Measurements from ENCODE around the gene MRRF.
A peak's percentile ranks its signal among the peaks of the same experiment; 100 is the strongest.

Gene MRRF

DNA sequence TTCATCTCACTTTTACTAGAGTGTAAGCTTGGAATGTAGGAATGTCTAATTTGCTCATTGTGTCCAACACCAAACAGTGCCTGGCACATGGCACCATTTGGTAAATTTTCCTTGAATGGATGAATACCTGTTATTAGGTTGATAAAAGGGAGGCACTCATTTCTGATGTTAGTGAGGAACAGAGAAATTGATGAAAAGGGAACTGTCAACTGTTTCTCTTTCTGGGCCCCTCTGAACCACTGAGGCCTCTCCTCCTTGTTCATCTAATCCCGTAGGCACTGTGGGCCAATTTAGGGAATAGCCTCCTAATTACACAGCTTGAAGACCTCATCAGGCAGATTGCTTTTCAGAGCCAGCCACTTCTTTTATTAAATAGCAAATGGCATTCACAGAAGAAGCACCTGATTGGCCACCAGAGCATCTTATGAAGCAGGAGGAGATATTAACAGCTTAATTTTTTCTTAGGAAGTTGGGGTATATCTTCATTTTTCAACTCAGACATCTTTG is 22.6 kb downstream of the MRRF start:
- Histone ChIP-seq H3K4ac (ENCODE audit: low read depth in 1 of 2, low read length in 2 of 2) (no peak overlapping the region), H3K4me3 (ENCODE audit: insufficient read depth in 1 of 2, low read depth in 1 of 2, low read length in 2 of 2) (no peak overlapping the region), H2AK5ac (ENCODE audit: low read length, severe bottlenecking) (no peak overlapping the region), H3K9me3 (ENCODE audit: control insufficient read depth, low read length) (no peaks in the 10 kb centered on the region), H3K23ac (ENCODE audit: low read length in 2 of 2) (no peak overlapping the region), H3K79me1 (replicated peaks; ENCODE audit: low read length, poor library complexity, severe bottlenecking) (peaks cover 41% of the 10 kb centered on the region), H2BK5ac (ENCODE audit: low read depth, low read length, poor library complexity, severe bottlenecking) (no peak overlapping the region), H3K4me2 (ENCODE audit: low read length, poor library complexity, severe bottlenecking) (no peak overlapping the region), H3K27me3 (ENCODE audit: control insufficient read depth in 1 of 2, insufficient read depth in 1 of 2, low read length in 2 of 2) (no peaks in the 10 kb centered on the region), H3K18ac (ENCODE audit: low read depth in 1 of 2, low read length in 2 of 2) (no peak overlapping the region), H3K14ac (ENCODE audit: low read length in 2 of 2) (no peak overlapping the region), H4K8ac (ENCODE audit: low read length) (no peak overlapping the region), H3K4me1 (ENCODE audit: control insufficient read depth, insufficient read depth, low read depth, low read length) (no peaks in the 10 kb centered on the region), H2AFZ (ENCODE audit: low read depth, low read length) (no peak overlapping the region), H2BK15ac (ENCODE audit: low read depth, poor library complexity, severe bottlenecking) (no peak overlapping the region), H2BK12ac (ENCODE audit: low read length in 2 of 2) (no peak overlapping the region), H2BK120ac (ENCODE audit: low read depth, low read length) (no peak overlapping the region), H4K91ac (ENCODE audit: low read length) (no peak overlapping the region), H3K27ac (ENCODE audit: low read length, poor library complexity, severe bottlenecking) (no peak overlapping the region), H3K9ac (ENCODE audit: low read length) (no peak overlapping the region), H3K36me3 (ENCODE audit: control insufficient read depth in 1 of 2, insufficient read depth in 2 of 2, low read depth in 1 of 2, low read length in 2 of 2) (peaks cover 18 to 87% of the 10 kb centered on the region in 2 experiments)
- DNase-seq, result no peak
- 100% methylated on average over 1 of the region's 1 CpG for WGBS

GRCh38 chr9:122291458-122291857 is 26.8 kb downstream of the MRRF start:
- H4K91ac ChIP-seq (ENCODE audit: low read length), result no peak overlapping the region
- 97% methylated on average over 3 of the region's 3 CpGs for WGBS
- DNase-seq, result no peak
- H3K9ac ChIP-seq (ENCODE audit: low read length), result no peak overlapping the region
- H4K8ac ChIP-seq (ENCODE audit: low read length), result no peak overlapping the region
- no peak overlapping the region for H2BK12ac ChIP-seq (ENCODE audit: low read length in 2 of 2)
- peaks cover 4 to 79% of the 10 kb centered on the region in 2 experiments for H3K36me3 ChIP-seq (ENCODE audit: control insufficient read depth in 1 of 2, insufficient read depth in 2 of 2, low read depth in 1 of 2, low read length in 2 of 2)
- no peak overlapping the region for H2BK120ac ChIP-seq (ENCODE audit: low read depth, low read length)
- H3K4me2 ChIP-seq (ENCODE audit: low read length, poor library complexity, severe bottlenecking), result no peak overlapping the region
- no peak overlapping the region for H3K23ac ChIP-seq (ENCODE audit: low read length in 2 of 2)
- no peak overlapping the region for H2AFZ ChIP-seq (ENCODE audit: low read depth, low read length)
- H3K79me1 ChIP-seq (replicated peaks; ENCODE audit: low read length, poor library complexity, severe bottlenecking), result peaks cover 24% of the 10 kb centered on the region
- no peak overlapping the region for H3K18ac ChIP-seq (ENCODE audit: low read depth in 1 of 2, low read length in 2 of 2)
- no peak overlapping the region for H2BK5ac ChIP-seq (ENCODE audit: low read depth, low read length, poor library complexity, severe bottlenecking)
- no peaks in the 10 kb centered on the region for H3K4me1 ChIP-seq (ENCODE audit: control insufficient read depth, insufficient read depth, low read depth, low read length)
- no peaks in the 10 kb centered on the region for H3K9me3 ChIP-seq (ENCODE audit: control insufficient read depth, low read length)
- no peak overlapping the region for H3K14ac ChIP-seq (ENCODE audit: low read length in 2 of 2)
- H2BK15ac ChIP-seq (ENCODE audit: low read depth, poor library complexity, severe bottlenecking), result no peak overlapping the region
- H3K4me3 ChIP-seq (ENCODE audit: insufficient read depth in 1 of 2, low read depth in 1 of 2, low read length in 2 of 2), result no peak overlapping the region
- no peak overlapping the region for H2AK5ac ChIP-seq (ENCODE audit: low read length, severe bottlenecking)
- H3K27ac ChIP-seq (ENCODE audit: low read length, poor library complexity, severe bottlenecking), result no peak overlapping the region
- H3K4ac ChIP-seq (ENCODE audit: low read depth in 1 of 2, low read length in 2 of 2), result no peak overlapping the region
- H3K27me3 ChIP-seq (ENCODE audit: control insufficient read depth in 1 of 2, insufficient read depth in 1 of 2, low read length in 2 of 2), result no peaks in the 10 kb centered on the region

DNA sequence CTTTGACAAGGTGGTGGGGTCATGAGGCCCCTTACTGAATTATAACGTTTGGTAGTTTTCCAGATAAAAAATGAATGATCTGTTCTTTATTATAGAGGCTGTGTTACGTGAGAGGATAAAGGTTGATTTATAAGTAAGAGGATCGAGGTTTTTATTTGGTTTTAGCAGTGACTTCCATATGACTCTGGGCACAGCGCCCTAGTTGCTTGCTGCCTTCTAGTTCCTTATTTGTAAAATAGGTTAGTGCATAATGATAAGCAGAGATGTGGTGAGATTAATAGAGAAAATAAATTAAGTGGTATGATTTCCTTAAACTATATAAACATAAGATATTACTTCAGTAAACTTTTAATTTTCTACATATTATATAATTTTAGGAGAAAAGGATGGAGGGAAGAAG is 29.8 kb downstream of the MRRF start:
- Histone ChIP-seq H2AK5ac (ENCODE audit: low read length, severe bottlenecking) (no peak overlapping the region), H3K27me3 (ENCODE audit: control insufficient read depth in 1 of 2, insufficient read depth in 1 of 2, low read length in 2 of 2) (no peaks in the 10 kb centered on the region), H3K14ac (ENCODE audit: low read length in 2 of 2) (no peak overlapping the region), H3K4me3 (ENCODE audit: insufficient read depth in 1 of 2, low read depth in 1 of 2, low read length in 2 of 2) (no peak overlapping the region), H3K4ac (ENCODE audit: low read depth in 1 of 2, low read length in 2 of 2) (no peak overlapping the region), H3K79me1 (replicated peaks; ENCODE audit: low read length, poor library complexity, severe bottlenecking) (peaks cover 26% of the 10 kb centered on the region), H3K18ac (ENCODE audit: low read depth in 1 of 2, low read length in 2 of 2) (no peak overlapping the region), H3K9ac (ENCODE audit: low read length) (no peak overlapping the region), H2BK15ac (ENCODE audit: low read depth, poor library complexity, severe bottlenecking) (no peak overlapping the region), H3K23ac (ENCODE audit: low read length in 2 of 2) (no peak overlapping the region), H3K9me3 (ENCODE audit: control insufficient read depth, low read length) (no peaks in the 10 kb centered on the region), H3K4me2 (ENCODE audit: low read length, poor library complexity, severe bottlenecking) (no peak overlapping the region), H3K36me3 (ENCODE audit: control insufficient read depth in 1 of 2, insufficient read depth in 2 of 2, low read depth in 1 of 2, low read length in 2 of 2) (peaks cover 8 to 76% of the 10 kb centered on the region in 2 experiments), H4K91ac (ENCODE audit: low read length) (no peak overlapping the region), H3K27ac (ENCODE audit: low read length, poor library complexity, severe bottlenecking) (no peak overlapping the region), H2BK5ac (ENCODE audit: low read depth, low read length, poor library complexity, severe bottlenecking) (no peak overlapping the region), H2AFZ (ENCODE audit: low read depth, low read length) (no peak overlapping the region), H4K8ac (ENCODE audit: low read length) (no peak overlapping the region), H2BK12ac (ENCODE audit: low read length in 2 of 2) (no peak overlapping the region), H3K4me1 (ENCODE audit: control insufficient read depth, insufficient read depth, low read depth, low read length) (no peaks in the 10 kb centered on the region), H2BK120ac (ENCODE audit: low read depth, low read length) (no peak overlapping the region)
- DNase-seq, result no peak
- WGBS, result 95% methylated on average over 4 of the region's 4 CpGs

GRCh38 chr9:122297512-122297911 is 32.8 kb downstream of the MRRF start:
- Histone ChIP-seq H3K9me3 (ENCODE audit: control insufficient read depth, low read length) (no peaks in the 10 kb centered on the region), H3K4ac (ENCODE audit: low read depth in 1 of 2, low read length in 2 of 2) (no peak overlapping the region), H2AFZ (ENCODE audit: low read depth, low read length) (no peak overlapping the region), H2BK15ac (ENCODE audit: low read depth, poor library complexity, severe bottlenecking) (no peak overlapping the region), H3K36me3 (ENCODE audit: control insufficient read depth in 1 of 2, insufficient read depth in 2 of 2, low read depth in 1 of 2, low read length in 2 of 2) (peaks cover 11 to 71% of the 10 kb centered on the region in 2 experiments), H3K4me2 (ENCODE audit: low read length, poor library complexity, severe bottlenecking) (no peak overlapping the region), H4K8ac (ENCODE audit: low read length) (no peak overlapping the region), H2BK12ac (ENCODE audit: low read length in 2 of 2) (no peak overlapping the region), H3K4me1 (ENCODE audit: control insufficient read depth, insufficient read depth, low read depth, low read length) (no peaks in the 10 kb centered on the region), H3K14ac (ENCODE audit: low read length in 2 of 2) (no peak overlapping the region), H3K27me3 (ENCODE audit: control insufficient read depth in 1 of 2, insufficient read depth in 1 of 2, low read length in 2 of 2) (no peaks in the 10 kb centered on the region), H2BK5ac (ENCODE audit: low read depth, low read length, poor library complexity, severe bottlenecking) (no peak overlapping the region), H3K23ac (ENCODE audit: low read length in 2 of 2) (peak overlapping the region in 1 of 2 experiments; percentile 59), H4K91ac (ENCODE audit: low read length) (no peak overlapping the region), H3K79me1 (replicated peaks; ENCODE audit: low read length, poor library complexity, severe bottlenecking) (peaks cover 26% of the 10 kb centered on the region), H3K4me3 (ENCODE audit: insufficient read depth in 1 of 2, low read depth in 1 of 2, low read length in 2 of 2) (no peak overlapping the region), H3K18ac (ENCODE audit: low read depth in 1 of 2, low read length in 2 of 2) (no peak overlapping the region), H3K9ac (ENCODE audit: low read length) (no peak overlapping the region), H2AK5ac (ENCODE audit: low read length, severe bottlenecking) (no peak overlapping the region), H3K27ac (ENCODE audit: low read length, poor library complexity, severe bottlenecking) (no peak overlapping the region), H2BK120ac (ENCODE audit: low read depth, low read length) (no peak overlapping the region)
- WGBS, result 94% methylated on average over 2 of the region's 3 CpGs
- no peak for DNase-seq
